Ovary (tissue), 3 donors: Measurements from ENCODE around the gene ZFYVE1.

Source experiments
- CTCF ChIP-seq, 3 donors: fragments of 450-650 bp in 2 of 3; fragments of 200-600 bp in 1 of 3; IDR thresholded peaks; one replicate each; pipeline versions ENCODE4 v1.5.1 to v1.8.0; 2016 to 2022; ENCODE audit warnings: antibody characterized with exemption in 3 of 3, mild to moderate bottlenecking in 1 of 3
- POLR2A ChIP-seq: fragments of 450-650 bp; IDR thresholded peaks from one replicate; pipeline ENCODE4 v1.6.1; 2017; ENCODE audit warnings: antibody characterized with exemption, mild to moderate bottlenecking, moderate library complexity
- donor health status: DM: no; HTN: no; CAD: no.

- TF ChIP-seq CTCF (IDR thresholded peaks at IDR 0.05) (no peak), POLR2A (no peak)
Measured at GRCh38 chr14:72998252-72998903, 28.5 kb downstream of the ZFYVE1 start.
